Rectal smooth muscle tissue (tissue), 1 donor: Measurements from ENCODE around the gene CACFD1.

Experiments
- H3K27ac ChIP-seq: one replicate; pipeline ENCODE4 v1.7.0; 2013; ENCODE audit warnings: low read depth, low read length, inconsistent platforms
- H3K27me3 ChIP-seq: one replicate; pipeline ENCODE4 v1.7.0; 2013; ENCODE audit warnings: low read length; ENCODE audit not compliant: control insufficient read depth, insufficient read depth
- H3K36me3 ChIP-seq: one replicate; pipeline ENCODE4 v1.7.0; 2013; ENCODE audit warnings: low read length; ENCODE audit not compliant: control insufficient read depth, insufficient read depth
- H3K4me1 ChIP-seq: one replicate; pipeline ENCODE4 v1.7.0; 2013; ENCODE audit warnings: low read length; ENCODE audit not compliant: control insufficient read depth, insufficient read depth
- H3K4me3 ChIP-seq: one replicate; pipeline ENCODE4 v1.7.0; 2013; ENCODE audit warnings: low read length
- H3K9ac ChIP-seq: one replicate; pipeline ENCODE4 v1.7.0; 2013; ENCODE audit warnings: low read length

CACFD1 gene

DNA sequence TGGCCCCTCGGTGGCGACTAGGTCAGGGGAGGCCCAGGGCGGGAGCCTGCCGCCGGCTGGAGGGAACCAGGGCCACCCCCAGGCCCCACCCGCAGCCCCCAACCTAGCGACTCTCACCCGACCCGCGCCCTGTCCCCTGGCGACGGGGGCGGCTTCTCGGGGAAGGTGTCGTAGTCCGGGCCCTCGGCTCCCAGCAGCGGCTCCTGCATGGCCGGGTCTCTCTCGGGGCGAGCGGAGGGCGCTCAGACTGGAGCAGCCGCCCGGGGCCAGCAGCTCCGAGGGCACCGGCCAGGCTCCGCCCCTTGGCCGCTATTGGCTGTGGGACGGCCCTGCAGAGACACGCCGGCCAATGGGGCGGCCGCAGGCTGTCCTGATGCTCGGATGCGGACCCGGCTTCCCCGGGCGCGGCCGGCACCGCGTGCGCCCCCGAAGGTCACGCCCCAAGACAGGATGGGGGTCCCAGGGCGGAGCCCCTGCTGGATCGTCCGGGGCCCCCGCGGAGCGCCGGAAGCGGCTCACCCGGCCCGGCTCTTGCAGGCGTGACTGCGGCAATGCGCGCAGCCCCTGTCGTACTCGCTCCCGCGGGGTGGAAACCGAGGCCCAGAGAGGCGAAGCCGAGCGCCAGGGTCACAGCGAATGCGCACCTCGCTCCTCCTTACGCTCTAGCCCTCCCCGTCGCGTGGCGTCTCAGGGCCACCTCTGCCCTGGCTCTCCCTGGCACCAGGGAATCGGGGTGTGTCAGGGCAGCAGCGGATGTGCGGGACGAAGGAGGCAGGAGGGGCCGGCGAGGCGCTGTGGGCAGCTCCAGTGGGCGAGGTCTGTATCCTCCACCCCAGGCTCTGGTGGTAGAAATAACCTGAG is 19.3 kb downstream of the CACFD1 start, which contains the start of gene SLC2A6:
Gene SLC2A6 (minus strand): TSS at position 249 of the 861 bp plus-strand sequence. CDS start 40 bp downstream, at position 209.
- Histone ChIP-seq H3K27ac (no peak within 1 kb of the TSS), H3K27me3 (no peaks in the 10 kb centered on the region), H3K9ac (no peak within 1 kb of the TSS), H3K36me3 (peaks cover 2% of the 10 kb centered on the region), H3K4me3 (peak within 1 kb of the TSS; percentile 65), H3K4me1 (peaks cover 4% of the 10 kb centered on the region)

DNA sequence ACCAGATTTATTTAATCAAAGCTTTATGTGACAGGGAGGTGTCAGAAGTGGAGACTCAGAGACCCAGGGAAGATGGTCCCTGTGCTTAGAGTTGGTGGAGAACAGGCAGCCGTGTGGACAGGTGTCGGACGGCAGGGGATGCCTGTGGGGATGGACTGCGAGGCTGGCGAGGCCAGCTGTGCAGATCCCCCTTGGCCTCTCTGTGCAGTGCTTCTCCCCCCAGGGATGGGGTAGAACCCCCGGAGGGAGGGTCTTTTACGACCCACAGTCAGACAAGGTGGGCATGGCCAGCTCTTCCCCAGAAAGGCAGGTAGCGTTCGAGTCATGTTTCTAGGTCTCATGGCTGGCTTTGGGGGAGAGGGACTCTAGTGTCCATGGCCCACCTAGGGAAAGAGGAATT is 23.8 kb downstream of the CACFD1 start:
- Histone ChIP-seq H3K27me3 (no peaks in the 10 kb centered on the region), H3K9ac (no peak overlapping the region), H3K4me1 (peaks cover 1% of the 10 kb centered on the region), H3K4me3 (no peak overlapping the region), H3K36me3 (no peaks in the 10 kb centered on the region), H3K27ac (no peak overlapping the region)

DNA sequence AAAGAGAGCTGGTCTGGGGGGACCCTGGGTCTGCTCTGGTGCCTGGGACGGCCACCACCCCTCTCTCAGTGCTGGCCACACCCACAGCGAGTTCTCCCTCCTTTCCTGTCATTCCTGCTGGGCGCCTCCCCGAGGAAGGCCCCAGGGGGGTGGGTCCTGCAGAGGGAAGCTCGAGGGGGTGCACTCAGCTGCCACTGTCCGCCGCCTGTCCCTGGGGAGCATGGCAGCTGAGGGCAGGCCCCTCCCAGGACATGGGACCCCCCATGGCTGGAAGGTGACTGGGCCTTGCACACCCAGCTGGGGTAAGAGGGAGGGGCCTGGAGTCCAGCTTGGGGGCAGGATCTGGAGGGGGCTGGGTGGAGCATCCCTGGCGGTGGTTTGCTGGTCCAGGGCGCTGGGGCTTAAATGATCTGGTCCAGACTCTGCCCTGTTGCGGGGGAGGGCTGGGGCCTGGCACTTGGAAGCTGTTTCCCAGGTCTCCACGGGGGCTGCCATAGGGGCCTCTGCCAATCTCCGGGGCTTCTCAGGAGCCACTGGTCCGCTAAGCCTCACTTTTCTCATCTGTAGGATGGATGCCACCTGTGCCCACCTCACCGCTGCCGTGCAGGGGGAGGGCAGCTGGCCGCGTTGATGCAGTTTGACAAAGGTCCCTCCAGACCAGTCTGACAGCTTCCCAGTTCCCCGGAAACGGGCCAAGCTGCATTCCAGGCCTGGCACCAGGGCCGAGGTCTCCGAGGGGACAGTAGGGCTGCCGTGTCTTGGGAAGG is 25.1 kb downstream of the CACFD1 start:
- Histone ChIP-seq H3K27me3 (no peaks in the 10 kb centered on the region), H3K4me3 (no peak overlapping the region), H3K9ac (no peak overlapping the region), H3K4me1 (no peaks in the 10 kb centered on the region), H3K36me3 (no peaks in the 10 kb centered on the region), H3K27ac (no peak overlapping the region)

DNA sequence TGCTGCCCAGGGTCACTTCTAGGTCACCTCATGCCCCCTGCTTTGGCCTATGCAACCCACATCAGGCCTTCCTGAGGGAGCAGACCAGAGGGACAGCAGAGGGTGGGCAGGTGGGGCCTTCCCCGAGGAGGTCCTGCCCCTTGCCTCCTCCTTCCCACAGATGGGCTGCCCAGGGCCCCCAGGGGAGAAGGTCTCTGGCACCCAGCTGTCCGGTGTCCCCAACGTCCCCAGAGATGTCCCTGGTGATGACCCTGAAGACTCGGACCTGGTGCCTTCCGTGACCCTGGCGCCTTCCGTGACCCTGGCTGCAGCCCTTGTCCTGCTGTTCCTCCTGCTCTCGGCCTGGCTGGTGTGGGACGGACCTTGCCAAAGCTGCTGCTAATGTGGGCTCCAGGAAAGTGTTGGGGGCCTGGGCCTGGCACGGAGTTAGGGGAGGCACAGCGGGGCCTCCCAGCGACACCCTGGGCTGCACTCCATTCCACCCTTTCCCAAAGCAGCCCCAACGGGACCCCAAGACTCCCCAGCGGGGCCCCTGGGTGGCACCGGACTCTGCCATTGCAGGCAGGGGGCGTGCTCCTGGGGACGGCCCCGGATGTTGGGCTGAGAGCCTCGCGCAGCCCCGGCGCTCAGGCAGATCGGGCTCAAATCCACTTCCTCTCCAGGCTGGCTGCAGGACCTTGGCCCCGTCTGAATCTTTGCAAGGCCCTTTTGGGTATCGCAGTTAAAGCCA is 25.9 kb downstream of the CACFD1 start:
- Histone ChIP-seq H3K36me3 (no peaks in the 10 kb centered on the region), H3K9ac (no peak overlapping the region), H3K4me1 (no peaks in the 10 kb centered on the region), H3K4me3 (no peak overlapping the region), H3K27me3 (no peaks in the 10 kb centered on the region), H3K27ac (no peak overlapping the region)

DNA sequence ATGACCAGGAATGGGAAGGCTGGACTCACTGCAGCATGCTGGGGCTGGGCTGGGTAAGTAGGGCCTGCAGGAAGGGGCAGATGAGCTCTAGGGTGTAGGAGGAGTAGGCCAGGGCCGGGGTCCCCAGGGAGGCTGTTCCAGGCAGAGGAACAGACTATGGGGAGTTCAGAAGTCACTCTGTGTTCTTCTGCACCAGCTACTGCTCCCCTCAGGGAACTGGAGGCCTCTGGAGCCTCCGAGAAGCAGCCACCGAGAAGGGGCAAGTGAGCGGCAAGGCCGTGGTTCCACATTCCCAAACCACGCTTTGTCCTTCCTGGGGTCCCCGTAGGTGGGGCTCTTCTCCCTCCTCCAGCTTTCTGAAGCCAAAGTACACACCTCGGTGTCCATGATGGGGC is 27.6 kb downstream of the CACFD1 start:
- Histone ChIP-seq H3K36me3 (no peaks in the 10 kb centered on the region), H3K27me3 (peaks cover 3% of the 10 kb centered on the region), H3K4me1 (no peaks in the 10 kb centered on the region), H3K9ac (no peak overlapping the region), H3K4me3 (no peak overlapping the region), H3K27ac (no peak overlapping the region)

DNA sequence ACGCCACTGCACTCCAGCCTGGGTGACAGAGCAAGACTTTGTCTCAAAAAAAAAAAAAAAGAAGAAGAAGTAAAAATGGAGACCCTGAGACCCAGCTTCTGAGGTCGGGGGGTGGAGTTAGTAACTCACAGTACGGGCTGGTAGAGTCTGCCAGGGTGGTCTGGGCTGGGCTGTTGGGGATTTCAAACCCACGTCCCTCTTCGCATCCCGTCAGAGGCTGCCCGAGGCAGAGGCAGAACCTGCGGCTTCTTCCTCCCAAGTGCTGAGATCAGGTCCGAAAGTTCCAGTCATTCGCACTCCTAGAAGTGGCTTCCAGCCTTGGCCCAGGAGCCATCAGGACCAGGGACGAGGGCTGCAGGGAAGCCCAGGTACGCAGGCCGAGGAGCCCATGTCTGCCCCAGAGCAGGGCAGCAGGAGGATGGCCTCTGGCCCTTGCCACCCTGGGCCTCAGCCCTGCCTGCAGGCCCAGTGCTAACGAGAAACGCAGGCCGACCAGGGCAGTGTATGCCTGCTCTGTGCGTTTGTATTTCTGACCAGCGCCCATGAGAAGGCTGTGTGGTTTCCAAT is 29.0 kb downstream of the CACFD1 start:
- no peaks in the 10 kb centered on the region for H3K36me3 ChIP-seq
- H3K4me1 ChIP-seq = no peaks in the 10 kb centered on the region
- no peak overlapping the region for H3K9ac ChIP-seq
- H3K27ac ChIP-seq = no peak overlapping the region
- H3K4me3 ChIP-seq = no peak overlapping the region
- H3K27me3 ChIP-seq = peaks cover 3% of the 10 kb centered on the region

DNA sequence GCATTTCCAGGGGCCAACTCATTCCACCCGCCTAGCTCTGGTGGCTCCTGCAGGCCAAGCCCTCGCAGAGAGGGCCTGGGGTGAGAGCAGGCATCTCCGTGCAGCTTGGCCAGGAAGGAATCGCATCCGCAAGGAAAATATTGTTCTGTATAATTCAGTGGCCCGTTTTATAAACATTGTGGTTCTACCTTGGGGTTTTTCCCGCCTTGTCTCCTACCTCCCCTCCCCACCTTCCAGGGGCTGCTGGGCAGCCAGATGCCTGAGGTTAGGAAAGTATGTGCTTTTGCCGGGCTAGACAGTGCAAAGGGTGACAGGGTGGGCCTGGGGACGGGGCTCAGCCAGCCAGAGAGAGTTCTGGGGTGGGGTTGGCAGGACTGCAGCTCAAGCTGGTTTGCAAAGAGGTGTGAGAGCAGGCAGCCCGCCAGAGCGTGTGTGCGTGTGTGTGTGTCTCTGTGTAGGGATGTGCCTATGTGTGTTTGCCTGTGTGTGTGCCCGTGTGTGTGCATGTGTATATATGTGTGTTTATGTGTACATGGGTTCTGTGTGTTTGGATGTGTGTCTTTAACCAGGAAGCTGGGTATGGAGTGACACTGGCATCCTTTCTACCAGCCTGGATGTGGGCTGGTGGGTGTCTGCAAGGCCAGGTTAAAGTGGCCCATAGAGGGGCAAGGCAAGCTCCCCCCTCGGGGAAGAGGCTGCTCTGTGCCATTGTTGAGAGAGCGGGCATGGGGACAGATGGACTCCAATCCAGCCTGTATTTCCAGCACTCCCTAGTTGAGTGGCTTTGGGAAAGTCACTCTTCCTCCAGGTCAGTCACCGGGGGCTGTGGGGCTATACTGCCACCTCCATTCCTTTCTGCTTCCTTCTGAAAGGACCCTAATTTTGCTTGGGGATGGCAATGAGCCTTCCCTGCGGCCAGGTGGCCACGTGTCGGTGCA is 29.7 kb downstream of the CACFD1 start:
- H3K27ac ChIP-seq = no peak overlapping the region
- H3K27me3 ChIP-seq = peaks cover 3% of the 10 kb centered on the region
- H3K4me1 ChIP-seq = no peaks in the 10 kb centered on the region
- H3K9ac ChIP-seq = no peak overlapping the region
- no peaks in the 10 kb centered on the region for H3K36me3 ChIP-seq
- H3K4me3 ChIP-seq = no peak overlapping the region

DNA sequence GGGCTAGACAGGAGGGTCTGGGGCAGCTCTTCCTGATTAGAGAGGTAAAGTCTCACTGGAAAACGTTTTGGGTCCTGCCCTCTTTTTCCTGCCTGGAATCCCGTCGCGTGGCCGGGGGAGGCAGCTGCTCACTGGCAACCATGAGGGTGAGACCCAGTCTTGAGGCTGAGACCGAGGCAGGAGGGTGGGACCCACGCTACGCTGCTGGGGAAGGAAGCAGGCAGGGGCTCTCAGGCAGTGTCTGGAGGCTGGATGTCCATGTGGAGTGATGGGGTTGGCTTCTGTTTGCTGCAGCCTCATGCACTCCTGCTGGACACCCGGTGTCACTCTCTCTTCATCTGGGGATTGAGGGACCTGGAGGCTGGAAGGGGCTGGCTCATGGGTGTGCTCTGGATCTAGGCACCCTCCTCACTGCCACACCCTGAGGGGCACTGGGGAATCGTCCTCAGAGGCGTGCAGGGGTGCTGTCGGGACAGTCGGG is 30.5 kb downstream of the CACFD1 start:
- Histone ChIP-seq H3K4me1 (no peaks in the 10 kb centered on the region), H3K4me3 (no peak overlapping the region), H3K27me3 (peaks cover 3% of the 10 kb centered on the region), H3K36me3 (no peaks in the 10 kb centered on the region), H3K9ac (no peak overlapping the region), H3K27ac (no peak overlapping the region)

DNA sequence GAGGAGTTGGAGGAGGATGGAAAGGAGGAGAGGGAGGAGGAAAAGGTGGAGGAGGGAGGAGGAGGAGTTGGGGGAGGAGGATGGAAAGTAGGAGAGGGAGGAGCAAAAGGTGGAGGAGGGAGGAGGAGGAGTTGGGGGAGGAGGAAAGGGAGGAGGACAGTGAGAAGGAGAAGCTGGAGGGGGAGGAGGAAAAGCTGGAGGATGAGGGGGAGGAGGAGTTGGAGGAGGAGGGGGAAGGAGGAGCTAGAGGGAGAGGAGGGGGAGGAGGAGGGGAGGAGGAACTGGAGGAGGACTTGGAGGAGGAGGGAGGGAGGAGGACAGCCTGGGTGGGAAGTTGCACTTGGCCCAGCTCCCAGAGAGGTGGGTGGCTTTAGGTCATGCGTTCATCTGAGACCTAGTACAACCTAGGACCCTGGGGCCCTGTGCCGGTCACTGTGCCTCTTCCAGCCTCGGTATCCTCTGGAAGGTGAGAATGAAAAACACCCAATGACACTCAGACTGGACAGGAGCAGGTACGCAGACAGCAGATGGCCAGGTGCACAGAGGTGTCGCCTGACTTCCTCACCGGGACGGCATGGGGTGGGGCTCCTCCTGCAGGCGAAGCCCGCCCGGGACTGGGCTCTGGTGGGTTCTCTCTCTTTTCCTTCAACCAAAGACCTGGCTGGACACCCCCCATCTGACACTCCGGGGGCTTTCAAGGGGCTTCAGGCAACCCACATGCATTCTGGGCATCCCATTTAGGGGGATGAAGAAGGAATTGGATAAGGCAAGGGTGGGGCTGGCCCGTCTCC is 31.3 kb downstream of the CACFD1 start:
- Histone ChIP-seq H3K27ac (no peak overlapping the region), H3K27me3 (peaks cover 3% of the 10 kb centered on the region), H3K4me3 (no peak overlapping the region), H3K36me3 (no peaks in the 10 kb centered on the region), H3K4me1 (no peaks in the 10 kb centered on the region), H3K9ac (no peak overlapping the region)

DNA sequence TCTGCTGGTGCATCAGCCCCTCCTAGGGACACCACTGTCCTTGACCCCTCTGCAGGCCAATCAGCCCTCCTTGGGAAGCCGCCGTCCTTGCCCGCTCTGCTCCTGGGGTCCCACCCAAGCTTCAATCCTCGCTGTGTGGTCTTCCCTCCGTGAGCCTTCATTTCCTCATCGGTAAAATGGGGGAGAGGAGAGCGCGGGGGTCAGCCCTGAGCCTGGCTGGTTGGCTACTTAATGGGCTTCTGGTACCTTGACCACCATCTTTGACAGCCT is 31.8 kb downstream of the CACFD1 start:
- H3K4me3 ChIP-seq = no peak overlapping the region
- H3K4me1 ChIP-seq = no peaks in the 10 kb centered on the region
- H3K9ac ChIP-seq = no peak overlapping the region
- H3K36me3 ChIP-seq = no peaks in the 10 kb centered on the region
- no peak overlapping the region for H3K27ac ChIP-seq
- H3K27me3 ChIP-seq = peaks cover 6% of the 10 kb centered on the region
